HepG2 (cell line): Measurements from ENCODE around the gene MRPL28. TPM values are rescaled to one million over a fixed set of nuclear protein-coding genes. Genes with fewer than 3 reads are reported as not detected.
A peak's percentile ranks its signal among the peaks of the same experiment; 100 is the strongest.

Experiments
- CENPBD1 ChIP-seq: sonication (generic); formaldehyde crosslinking; IDR thresholded peaks from 2 replicates; pipeline ENCODE4 v1.8.0; 2022; ENCODE audit warnings: missing genetic modification reagents, low read depth, mild to moderate bottlenecking, borderline replicate concordance
- DR1 ChIP-seq: sonication (generic); formaldehyde crosslinking; IDR thresholded peaks from 2 replicates; pipeline ENCODE4 v1.8.0; 2021; ENCODE audit warnings: mild to moderate bottlenecking, missing genetic modification reagents, inconsistent platforms
- GABPB1 ChIP-seq: IDR thresholded peaks from 2 replicates; pipeline ENCODE4 v1.6.1; 2016; ENCODE audit warnings: mild to moderate bottlenecking, missing genetic modification reagents, moderate library complexity, missing compliant biosample characterization
- GLMP ChIP-seq: sonication (generic); formaldehyde crosslinking; IDR thresholded peaks from 2 replicates; pipeline ENCODE4 v1.9.0; 2021; ENCODE audit warnings: missing genetic modification reagents, mild to moderate bottlenecking, borderline replicate concordance
- NR2F1 ChIP-seq, 2 experiments: fragments of 450-650 bp in 1 of 2; formaldehyde crosslinking in 1 of 2; IDR thresholded peaks; 2 replicates each; pipeline versions ENCODE4 v1.5.0 to v1.6.1; 2016 to 2020; ENCODE audit warnings: mild to moderate bottlenecking in 1 of 2, missing compliant biosample characterization in 1 of 2, missing genetic modification reagents in 1 of 2, moderate library complexity in 1 of 2
- ONECUT2 ChIP-seq: sonication (generic); formaldehyde crosslinking; IDR thresholded peaks from 2 replicates; pipeline ENCODE4 v1.4.0; 2020; ENCODE audit warnings: missing genetic modification reagents
- PHF8 ChIP-seq: sonication (generic); formaldehyde crosslinking; IDR thresholded peaks from 2 replicates; pipeline ENCODE4 v1.5.0; 2020; ENCODE audit warnings: missing genetic modification reagents
- RBM22 ChIP-seq: fragments of 200-400 bp; formaldehyde crosslinking; optimal IDR thresholded peaks from 2 replicates; pipeline ENCODE3; 2017; ENCODE audit warnings: mild to moderate bottlenecking, low read length, moderate library complexity
- SOX6 ChIP-seq, 2 experiments: fragments of 450-650 bp in 1 of 2; sonication (generic) in 1 of 2; formaldehyde crosslinking in 1 of 2; IDR thresholded peaks; 2 replicates each; pipeline versions ENCODE4 v1.4.0 to v1.6.1; 2017 to 2020; ENCODE audit warnings: antibody characterized with exemption in 1 of 2, mild to moderate bottlenecking in 1 of 2, missing genetic modification reagents in 1 of 2
- SP140L ChIP-seq: sonication (generic); formaldehyde crosslinking; IDR thresholded peaks from 2 replicates; pipeline ENCODE4 v1.4.0; 2020; ENCODE audit warnings: missing genetic modification reagents, borderline replicate concordance
- TFAP4 ChIP-seq: sonication (generic); IDR thresholded peaks from 2 replicates; pipeline ENCODE4 v1.6.1; 2016; ENCODE audit warnings: low read depth, borderline replicate concordance
- TGIF2 ChIP-seq: IDR thresholded peaks from 2 replicates; pipeline ENCODE4 v1.6.1; 2016; ENCODE audit warnings: control low read depth, missing compliant biosample characterization
- ZBTB10 ChIP-seq: sonication (generic); formaldehyde crosslinking; IDR thresholded peaks from 2 replicates; pipeline ENCODE4 v1.4.0; 2020; ENCODE audit warnings: missing genetic modification reagents, borderline replicate concordance
- ZBTB2 ChIP-seq: sonication (generic); formaldehyde crosslinking; IDR thresholded peaks from 2 replicates; pipeline ENCODE4 v1.8.0; 2022; ENCODE audit warnings: low read depth, missing genetic modification reagents
- ZFP91 ChIP-seq: sonication (generic); formaldehyde crosslinking; IDR thresholded peaks from 2 replicates; pipeline ENCODE4 v1.9.0; 2022; ENCODE audit warnings: missing genetic modification reagents, mild to moderate bottlenecking, borderline replicate concordance
- ZIK1 ChIP-seq: sonication (generic); formaldehyde crosslinking; IDR thresholded peaks from 2 replicates; pipeline ENCODE4 v1.5.0; 2020; ENCODE audit warnings: mild to moderate bottlenecking, low read depth, missing genetic modification reagents, borderline replicate concordance
- ZNF274 ChIP-seq: sonication (generic); formaldehyde crosslinking; IDR thresholded peaks from 2 replicates; pipeline ENCODE4 v1.5.1; 2020; ENCODE audit warnings: mild to moderate bottlenecking, missing genetic modification reagents
- ZNF382 ChIP-seq: sonication (generic); formaldehyde crosslinking; IDR thresholded peaks from 2 replicates; pipeline ENCODE4 v1.5.0; 2020; ENCODE audit warnings: missing genetic modification reagents, mild to moderate bottlenecking, borderline replicate concordance
- ZNF567 ChIP-seq: sonication (generic); formaldehyde crosslinking; IDR thresholded peaks from 2 replicates; pipeline ENCODE4 v1.8.1; 2023; ENCODE audit warnings: mild to moderate bottlenecking, missing genetic modification reagents, borderline replicate concordance
- polyA plus RNA-seq, 8 experiments: library from polyadenylated mRNA; depleted of rRNA in 3 of 8; stranded (reverse) in 7 of 8; unstranded in 1 of 8; fragments of >200 nt; fragmentation: Illumina TruSeq in 4 of 8; extraction: Trizol in 4 of 8; gene quantifications; 2 replicates each; pipeline versions ENCODE4 v1.2.1 to v1.2.3, GENCODE V29; 2011 to 2016; ENCODE audit warnings: low read depth in 4 of 8, missing spikeins in 1 of 8, mixed read lengths in 1 of 8; ENCODE audit not compliant: insufficient read depth in 1 of 8
- total RNA-seq, 5 experiments: library from RNA; depleted of rRNA; stranded (reverse); fragments of >200 nt; fragmentation: Illumina TruSeq; extraction: Trizol; gene quantifications; 2 replicates each; pipeline ENCODE4 v1.2.3, GENCODE V29; 2016; ENCODE audit warnings: low read depth in 1 of 5

The MRPL28 gene
- total and polyA plus RNA-seq, 2 of the 13 experiments (the other 11 are each of a cell fraction or from before 2014, with no cell fraction given): 114 to 135 TPM

GRCh38 chr16:361872-362701 lies 8.3 kb downstream of the MRPL28 start (continued):
- TF ChIP-seq ZBTB10 (CRISPR knock-in tag) (no peak), NR2F1 (CRISPR knock-in tag; IDR thresholded peaks at IDR 0.05) (peak; percentile 17 to 28; a peak in 1 of 4 replicates), ZNF567 (CRISPR knock-in tag) (no peak), ZNF274 (CRISPR knock-in tag) (peak; percentile 50), ZFP91 (CRISPR knock-in tag) (peak; percentile 60; the same call in 1 of the 2 replicates), GLMP (CRISPR knock-in tag) (no peak), CENPBD1 (CRISPR knock-in tag) (no peak), DR1 (CRISPR knock-in tag) (no peak), SP140L (CRISPR knock-in tag) (no peak), ONECUT2 (CRISPR knock-in tag) (no peak), ZIK1 (CRISPR knock-in tag) (peak; percentile 70; the same call in 1 of the 2 replicates), SOX6 (IDR thresholded peaks at IDR 0.05) (no peak), SOX6 (CRISPR knock-in tag; IDR thresholded peaks at IDR 0.05) (peak; percentile 33; the same call in 1 of the 2 replicates), TGIF2 (CRISPR knock-in tag) (no peak), PHF8 (CRISPR knock-in tag) (peak; percentile 34), ZNF382 (CRISPR knock-in tag) (no peak), ZBTB2 (no peak), TFAP4 (peak; percentile 55; the same call in 1 of the 2 replicates), GABPB1 (CRISPR knock-in tag) (peak; percentile 51; the same call in 1 of the 2 replicates), RBM22 (no peak)
